Measurements from ENCODE around the gene L3MBTL3.
"Not testable (repeated sequence)": the region's sequence is repeated elsewhere in the genome, so short reads cannot be mapped to it uniquely, and the experiment has no call there.

Gene L3MBTL3

DNA sequence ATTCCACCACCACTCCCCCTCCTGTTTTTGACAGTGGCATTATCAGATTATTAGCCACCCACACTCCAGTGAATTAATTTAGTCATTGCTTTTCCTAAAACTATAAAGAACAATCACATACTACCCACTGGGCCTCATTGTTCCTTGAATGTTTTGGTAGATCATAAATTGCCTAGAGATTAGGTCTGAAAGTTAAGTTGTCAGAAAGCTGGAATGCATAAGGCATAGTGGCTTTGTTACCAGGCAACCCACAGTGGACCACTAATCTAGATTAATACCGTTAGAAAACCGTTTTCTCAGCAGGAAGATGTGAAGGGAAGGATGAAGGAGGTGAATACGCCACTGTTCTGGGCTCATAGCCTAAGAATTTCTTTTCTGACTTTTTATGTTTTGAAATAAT is 128.7 kb downstream of the L3MBTL3 start:
- DNase-seq, result no peak

- DNase-seq, result no peak
Observed at GRCh38 chr6:130148181-130148580, 129.8 kb downstream of the L3MBTL3 start.

- not testable (repeated sequence) for DNase-seq
Observed at GRCh38 chr6:130149016-130149415, 130.6 kb downstream of the L3MBTL3 start.

GRCh38 chr6:130150906-130151305 is 132.5 kb downstream of the L3MBTL3 start:
- no peak for DNase-seq

GRCh38 chr6:130152908-130153510 is 134.6 kb downstream of the L3MBTL3 start:
- no peak for DNase-seq

DNA sequence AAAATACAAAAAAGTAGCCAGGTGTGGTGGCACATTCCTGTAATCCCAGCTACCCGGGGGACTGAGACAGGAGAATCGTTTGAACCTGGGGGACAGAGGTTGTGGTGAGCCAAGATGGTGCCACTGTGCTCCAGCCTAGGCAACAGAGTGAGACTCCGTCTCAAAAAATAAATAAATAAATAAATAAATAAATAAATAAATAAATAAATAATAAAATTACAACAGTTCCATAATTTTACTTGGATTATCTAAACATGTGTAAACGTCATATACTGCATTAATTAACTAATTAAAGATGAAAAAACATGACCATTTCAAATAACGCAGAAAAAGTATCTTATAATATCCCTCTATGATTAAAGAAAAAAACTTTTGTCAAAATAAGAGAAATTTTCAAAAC is 138.5 kb downstream of the L3MBTL3 start:
- DNase-seq, result no peak

DNA sequence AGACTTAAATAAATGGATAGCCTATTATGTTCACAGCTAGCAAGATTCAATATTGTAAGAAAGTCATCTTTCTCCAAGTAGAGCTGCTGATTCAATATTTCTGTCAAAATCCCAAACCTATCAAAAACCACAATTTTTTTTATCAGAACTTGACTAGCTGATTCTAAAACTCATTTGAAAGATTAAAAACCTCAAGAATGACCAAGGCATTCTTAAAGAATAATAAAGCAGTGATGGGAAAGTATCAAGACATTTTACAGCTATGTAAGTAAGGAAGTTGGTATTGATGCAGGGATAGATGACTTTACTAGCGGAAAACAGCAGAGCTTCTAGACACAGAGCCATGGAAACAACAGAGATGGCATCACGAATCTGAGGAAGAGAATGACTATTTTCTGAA is 139.7 kb downstream of the L3MBTL3 start:
- DNase-seq, result no peak

GRCh38 chr6:130158548-130158947 is 140.2 kb downstream of the L3MBTL3 start:
- DNase-seq, result no peak

- no peak for DNase-seq
Observed at GRCh38 chr6:130159956-130160355, 141.6 kb downstream of the L3MBTL3 start.

DNA sequence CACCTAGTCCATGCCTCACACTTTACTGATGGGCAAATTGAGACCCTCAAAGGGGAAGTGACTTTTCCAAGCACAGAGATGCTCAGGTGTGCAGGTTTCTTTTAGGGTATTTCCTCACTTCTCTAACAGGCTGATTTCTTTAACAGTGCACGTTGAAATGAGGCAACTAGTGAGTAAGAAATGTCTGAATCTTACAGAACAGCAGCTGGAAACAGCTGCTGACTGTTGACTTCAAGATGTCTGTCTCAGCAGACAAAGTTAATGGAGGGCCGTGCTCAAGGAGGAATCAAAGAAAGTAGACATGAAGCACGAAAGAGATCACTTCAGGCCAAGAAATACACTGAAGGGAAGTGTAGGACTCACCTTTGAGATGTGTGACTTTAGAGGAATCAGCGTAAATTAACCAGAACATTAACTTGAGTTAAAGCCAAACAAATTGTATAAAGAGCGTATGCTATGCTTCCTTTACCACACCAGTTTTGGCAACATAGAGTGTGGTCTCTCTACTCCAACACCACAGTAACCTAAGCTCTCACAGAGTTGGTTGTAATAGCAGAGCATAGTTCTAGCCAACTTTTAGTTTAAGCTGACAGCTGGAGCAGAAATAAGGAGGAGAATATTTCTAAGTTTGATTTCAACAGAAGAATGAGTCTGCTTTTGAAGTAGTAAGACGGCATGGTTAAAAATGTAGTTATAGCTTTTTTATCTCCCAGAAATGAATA is 143.5 kb downstream of the L3MBTL3 start:
- DNase-seq, result no peak

DNA sequence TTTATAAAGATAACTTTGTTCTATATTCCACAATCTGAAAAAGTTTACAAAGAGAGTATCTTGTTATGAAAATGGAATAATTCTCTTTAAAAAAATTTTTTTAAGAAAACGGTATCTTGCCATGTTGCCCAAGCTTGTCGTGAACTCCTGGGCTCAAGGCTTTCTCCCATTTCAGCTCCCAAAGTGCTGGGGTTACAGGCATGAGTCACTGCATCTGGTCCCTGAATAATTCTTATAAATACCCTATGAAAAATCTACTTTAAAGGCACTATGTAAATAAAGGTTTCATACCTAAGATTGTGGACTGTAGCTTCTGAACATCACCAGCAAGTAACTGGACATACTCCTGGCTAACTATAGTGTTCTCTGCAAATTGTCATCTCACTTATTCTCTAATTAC is 144.0 kb downstream of the L3MBTL3 start:
- no peak for DNase-seq

DNA sequence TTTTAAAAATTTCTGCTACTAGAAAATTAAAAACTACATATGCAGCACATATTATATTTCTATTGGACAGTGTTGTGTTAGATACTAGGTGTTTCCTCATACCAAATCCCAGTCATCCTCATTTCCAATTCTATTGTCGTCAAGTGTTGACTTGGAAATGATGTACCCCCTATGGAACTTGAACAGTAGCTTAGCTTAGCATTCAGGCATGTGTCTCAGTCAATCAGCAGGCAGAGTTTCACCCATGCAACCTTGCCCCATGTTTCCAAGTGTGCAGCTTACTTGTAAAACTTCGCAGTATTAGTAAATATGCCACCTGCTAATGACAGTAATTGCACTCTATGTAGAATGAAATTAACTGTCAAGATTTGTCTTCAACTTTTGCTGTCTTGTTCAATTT is 144.9 kb downstream of the L3MBTL3 start:
- DNase-seq, result no peak

DNA sequence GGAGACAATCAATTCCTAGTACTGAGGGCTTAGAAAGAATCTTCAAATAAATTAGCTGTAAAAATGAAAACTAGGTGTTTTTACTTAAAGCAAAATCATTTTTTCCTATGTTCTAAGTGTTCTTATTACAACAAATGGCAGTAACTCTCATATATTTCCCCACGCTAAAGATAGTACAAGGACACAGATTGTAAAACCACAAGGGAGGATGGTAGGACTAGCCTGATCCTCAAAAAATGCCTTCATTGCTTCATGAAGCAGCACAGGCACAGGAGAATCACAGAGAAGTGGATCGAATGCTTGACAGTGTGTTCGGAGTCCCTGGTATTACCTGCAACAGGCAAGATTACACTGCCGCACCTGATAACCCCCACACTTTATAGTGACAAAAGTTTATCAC is 145.9 kb downstream of the L3MBTL3 start:
- DNase-seq, result no peak

DNA sequence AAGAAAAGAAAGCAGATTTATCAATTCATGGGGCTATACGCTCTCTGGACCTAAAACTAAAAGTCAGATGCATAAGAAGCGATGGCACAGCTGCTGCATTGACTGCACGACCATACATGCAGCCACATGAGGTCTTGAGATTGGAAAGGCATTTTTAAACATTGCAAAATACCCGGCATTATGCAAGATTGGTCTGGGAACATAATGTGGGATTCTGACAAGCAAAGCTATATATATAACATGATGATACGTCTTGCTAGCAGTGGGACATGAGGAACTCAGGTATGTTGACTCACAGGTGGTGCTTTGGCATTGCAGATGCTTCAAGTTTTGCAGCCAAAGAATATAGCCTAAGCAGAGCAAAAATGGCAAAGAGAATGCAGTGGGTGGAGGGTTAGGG is 149.3 kb downstream of the L3MBTL3 start:
- no peak for DNase-seq

DNA sequence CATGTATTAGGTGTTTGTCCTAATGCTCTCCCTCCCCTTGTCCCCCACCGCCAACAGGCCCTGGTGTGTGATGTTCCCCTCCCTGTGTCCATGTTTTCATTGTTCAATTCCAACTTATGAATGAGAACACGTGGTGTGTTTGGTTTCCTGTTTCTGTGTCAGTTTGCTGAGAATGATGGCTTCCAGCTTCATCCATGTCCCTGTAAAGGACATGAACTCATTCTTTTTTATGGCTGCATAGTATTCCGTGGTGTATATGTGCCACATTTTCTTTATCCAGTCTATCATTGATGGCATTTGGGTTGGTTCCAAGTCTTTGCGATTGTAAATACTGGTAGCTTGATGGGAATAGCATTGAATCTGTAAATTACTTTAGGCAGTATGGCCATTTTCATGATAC is 151.8 kb downstream of the L3MBTL3 start:
- not testable (repeated sequence) for DNase-seq

- not testable (repeated sequence) for DNase-seq
Observed at GRCh38 chr6:130173377-130174004, 155.1 kb downstream of the L3MBTL3 start.

DNA sequence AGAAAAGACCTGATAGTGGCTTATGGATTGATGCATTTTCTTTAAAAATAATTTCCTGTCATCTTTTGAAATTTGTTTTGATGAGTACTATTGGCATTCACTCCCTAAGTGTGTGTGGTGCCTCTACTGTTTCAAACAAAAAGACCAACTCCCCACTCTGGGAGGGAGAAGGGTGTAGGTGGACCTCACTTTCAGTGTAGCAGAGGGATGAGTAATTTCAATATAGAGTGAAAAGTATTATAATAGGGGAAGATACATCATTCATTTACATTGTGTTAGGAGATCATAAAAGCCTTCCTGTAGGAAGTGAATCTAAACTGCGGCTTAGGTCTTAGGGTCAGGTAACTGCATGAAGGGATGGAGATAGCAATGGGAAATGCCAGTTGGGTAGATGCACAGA is 158.0 kb downstream of the L3MBTL3 start:
- no peak for DNase-seq

GRCh38 chr6:130178692-130179091 is 160.3 kb downstream of the L3MBTL3 start:
- peak in 1 of 2 experiments; percentile 67 for DNase-seq

- no peak for DNase-seq
Observed at GRCh38 chr6:130182466-130182865, 164.1 kb downstream of the L3MBTL3 start.

DNA sequence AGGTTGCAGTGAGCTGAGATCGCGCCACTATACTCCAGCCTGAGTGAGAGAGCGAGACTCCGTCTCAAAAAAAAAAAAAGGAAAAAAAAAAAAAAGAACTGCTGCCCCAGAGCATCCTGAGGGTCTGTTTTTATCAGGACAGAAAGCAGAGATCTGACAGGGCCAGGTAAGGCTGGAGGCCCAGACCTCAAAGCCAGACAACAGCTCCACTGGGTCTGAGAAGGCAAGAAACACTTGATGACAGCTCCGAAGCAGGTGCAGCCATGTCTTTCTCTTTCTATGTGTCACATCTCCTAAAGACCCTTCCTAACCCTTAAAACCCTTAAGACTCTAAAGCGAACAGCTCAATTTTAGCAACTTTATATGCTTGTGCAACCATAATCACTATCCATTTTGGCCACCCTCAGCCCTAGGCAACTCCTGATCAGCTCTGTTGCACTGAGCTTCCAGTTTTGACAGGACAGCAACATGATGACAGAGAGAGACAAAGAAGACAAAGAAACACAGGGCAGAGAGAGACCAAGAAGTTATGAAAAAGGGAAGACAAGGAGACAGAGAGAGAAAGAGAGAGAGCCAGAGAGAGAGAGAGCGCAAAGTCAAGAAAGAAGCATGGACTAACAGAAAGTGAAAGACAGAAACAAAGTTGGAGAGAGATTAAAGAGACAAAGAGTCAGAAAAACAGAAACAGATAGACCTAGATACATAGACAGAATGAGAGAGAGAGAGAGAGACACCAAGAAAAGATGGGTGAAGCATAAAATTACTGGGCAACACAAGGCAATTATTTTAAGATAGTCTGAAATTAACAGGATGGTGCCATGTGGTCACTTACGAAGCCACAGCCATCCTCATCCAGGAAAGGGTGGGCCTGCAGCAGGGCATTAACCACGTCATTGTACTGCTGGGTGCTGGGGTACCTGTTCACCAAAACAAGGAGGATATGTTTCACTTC is 165.2 kb downstream of the L3MBTL3 start:
- DNase-seq, result no peak

DNA sequence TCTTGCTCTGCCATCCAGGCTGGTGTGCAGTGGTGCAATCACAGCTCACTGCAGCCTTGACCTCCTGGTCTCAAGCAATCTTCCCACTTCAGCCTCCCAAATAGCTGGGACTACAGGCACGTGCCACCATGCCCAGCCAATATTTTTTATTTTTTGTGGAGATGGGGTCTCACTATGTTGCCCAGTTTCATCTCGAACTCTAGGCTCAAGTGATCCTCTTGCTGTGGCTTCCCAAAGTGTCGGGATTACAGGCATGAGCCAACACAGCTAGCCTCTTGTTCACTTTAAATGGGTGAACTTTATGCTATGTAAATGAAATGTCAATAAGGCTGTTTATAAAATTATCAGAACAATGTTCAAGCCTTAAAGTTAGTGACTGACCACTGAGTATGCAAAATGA is 167.3 kb downstream of the L3MBTL3 start:
- no peak for DNase-seq

DNA sequence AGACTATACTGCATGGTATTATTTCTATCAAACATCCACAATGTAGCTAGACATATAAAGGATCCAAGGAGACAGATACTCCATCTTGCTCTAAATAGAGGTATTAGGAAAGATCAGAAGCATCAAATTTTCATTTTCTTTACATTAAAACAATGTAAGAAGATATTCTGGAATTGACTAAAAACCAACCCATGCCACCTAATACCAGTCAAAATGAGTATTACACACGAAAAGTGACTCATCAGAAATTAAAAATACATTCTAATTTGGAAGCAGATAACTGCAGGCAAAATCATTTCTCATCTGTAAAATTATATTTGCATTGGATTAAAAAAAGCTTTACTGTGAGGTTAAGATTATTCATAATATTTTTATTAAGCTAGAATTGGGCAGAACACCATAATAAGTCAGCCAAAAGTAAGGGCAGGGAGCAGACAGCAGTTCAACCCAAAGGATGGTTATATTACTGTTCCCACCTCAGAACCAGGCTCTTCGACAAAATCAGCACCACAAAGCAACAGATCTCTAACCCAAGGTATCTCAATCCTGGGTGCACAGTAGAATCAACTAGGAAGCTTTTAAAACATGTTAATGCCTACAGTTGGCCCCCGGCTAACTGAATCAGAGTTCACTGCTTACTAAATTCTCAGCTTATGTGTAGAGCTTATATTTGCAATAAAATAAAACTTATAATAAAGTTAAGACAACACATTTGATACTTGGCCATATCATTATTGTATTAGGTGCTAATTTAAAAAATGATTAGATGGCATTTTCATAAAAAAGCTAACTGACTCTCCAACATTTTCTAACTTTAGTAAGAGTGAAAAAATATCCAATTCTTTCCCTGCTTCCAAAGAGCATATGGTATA is 169.2 kb downstream of the L3MBTL3 start:
- no peak for DNase-seq
